HFFc6 (cell line): Measurements from ENCODE around the gene PLEKHN1. TPM values are rescaled to one million over a fixed set of nuclear protein-coding genes. Genes with fewer than 3 reads are reported as not detected.

Source experiments
- DNase-seq: peaks from one replicate; pipeline ENCODE4 v3.0.0-alpha.2; 2018
- H3K27ac Mint-ChIP-seq: 2 replicates; pipeline ENCODE4 v1.8.0; 2020; ENCODE audit warnings: mild to moderate bottlenecking, mixed read lengths
- H3K27me3 Mint-ChIP-seq: 2 replicates; pipeline ENCODE4 v1.8.0; 2021; ENCODE audit warnings: mild to moderate bottlenecking, moderate library complexity, mixed read lengths; ENCODE audit not compliant: insufficient read depth
- H3K36me3 Mint-ChIP-seq: 2 replicates; pipeline ENCODE4 v1.8.0; 2021; ENCODE audit warnings: low read depth, mixed read lengths
- H3K4me1 Mint-ChIP-seq: 2 replicates; pipeline ENCODE4 v1.8.0; 2020; ENCODE audit warnings: low read depth, mixed read lengths
- H3K4me3 Mint-ChIP-seq: 2 replicates; pipeline ENCODE4 v1.8.0; 2020; ENCODE audit warnings: mild to moderate bottlenecking, moderate library complexity, mixed read lengths
- H3K9me3 Mint-ChIP-seq: 2 replicates; pipeline ENCODE4 v1.8.0; 2020; ENCODE audit warnings: mild to moderate bottlenecking, mixed read lengths
- total RNA-seq, 6 experiments: library from RNA; stranded (reverse); fragmentation: NEBNext Ultra II Directional; extraction: Animal tissue kit (Norgen Biotek cat#: 25700); gene quantifications; 2 replicates in 1 of 6; 3 replicates in 5 of 6; pipeline ENCODE4 v1.2.3, GENCODE V29; 2021
- TF ChIP-seq, protein P1 (sequence below): fragments of 200-600 bp; sonication (generic); IDR thresholded peaks from 2 replicates; pipeline ENCODE4 v1.5.0; 2021; ENCODE audit warnings: antibody characterized with exemption, mild to moderate bottlenecking

Gene PLEKHN1
- total RNA-seq, 6 experiments from 2014 or later: 5.2 to 6.9 (median 6.0) TPM

- H3K36me3 Mint-ChIP-seq: no peaks in the 10 kb centered on the region; the same call in 1 of the 2 replicates
- no peak overlapping the region for H3K27ac Mint-ChIP-seq
- H3K9me3 Mint-ChIP-seq: no peaks in the 10 kb centered on the region
- H3K4me1 Mint-ChIP-seq: no peaks in the 10 kb centered on the region
- no peak for DNase-seq
- H3K27me3 Mint-ChIP-seq: no peaks in the 10 kb centered on the region
- TF ChIP-seq, protein P1, sequence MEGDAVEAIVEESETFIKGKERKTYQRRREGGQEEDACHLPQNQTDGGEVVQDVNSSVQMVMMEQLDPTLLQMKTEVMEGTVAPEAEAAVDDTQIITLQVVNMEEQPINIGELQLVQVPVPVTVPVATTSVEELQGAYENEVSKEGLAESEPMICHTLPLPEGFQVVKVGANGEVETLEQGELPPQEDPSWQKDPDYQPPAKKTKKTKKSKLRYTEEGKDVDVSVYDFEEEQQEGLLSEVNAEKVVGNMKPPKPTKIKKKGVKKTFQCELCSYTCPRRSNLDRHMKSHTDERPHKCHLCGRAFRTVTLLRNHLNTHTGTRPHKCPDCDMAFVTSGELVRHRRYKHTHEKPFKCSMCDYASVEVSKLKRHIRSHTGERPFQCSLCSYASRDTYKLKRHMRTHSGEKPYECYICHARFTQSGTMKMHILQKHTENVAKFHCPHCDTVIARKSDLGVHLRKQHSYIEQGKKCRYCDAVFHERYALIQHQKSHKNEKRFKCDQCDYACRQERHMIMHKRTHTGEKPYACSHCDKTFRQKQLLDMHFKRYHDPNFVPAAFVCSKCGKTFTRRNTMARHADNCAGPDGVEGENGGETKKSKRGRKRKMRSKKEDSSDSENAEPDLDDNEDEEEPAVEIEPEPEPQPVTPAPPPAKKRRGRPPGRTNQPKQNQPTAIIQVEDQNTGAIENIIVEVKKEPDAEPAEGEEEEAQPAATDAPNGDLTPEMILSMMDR: no peak
- peak overlapping the region; percentile 86; the same call in 1 of the 2 replicates for H3K4me3 Mint-ChIP-seq
Observed at GRCh38 chr1:967466-968343, 1.4 kb downstream of the PLEKHN1 start.

DNA sequence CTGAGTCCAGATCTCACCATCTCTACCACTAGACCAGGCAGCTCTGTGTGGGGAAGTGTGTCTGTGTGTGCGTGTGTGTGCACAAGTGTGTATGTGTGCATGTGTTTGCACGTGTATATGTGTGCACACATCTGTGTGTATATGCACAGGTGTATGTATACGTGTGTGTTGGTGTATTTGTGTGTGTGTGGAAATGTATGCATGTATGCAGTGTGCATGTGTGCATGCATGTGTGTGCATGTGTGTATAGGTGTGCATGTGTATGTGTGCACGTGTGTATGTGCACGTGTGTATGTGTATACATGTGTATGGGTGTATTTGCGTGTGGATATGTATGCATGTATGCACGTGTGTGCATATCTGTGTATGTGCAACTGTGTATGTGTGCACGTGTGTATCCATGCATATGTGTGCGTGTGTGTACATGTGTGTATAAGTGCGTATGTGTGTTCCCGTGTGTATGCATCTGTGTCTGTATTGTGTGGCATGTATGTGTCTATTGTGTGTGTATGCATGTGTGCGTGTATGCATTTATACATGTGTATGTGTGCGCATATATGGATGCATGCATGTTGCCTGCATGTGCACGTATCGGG is 3.1 kb downstream of the PLEKHN1 start:
- Mint-ChIP-seq H3K4me1 (no peaks in the 10 kb centered on the region), H3K27me3 (no peaks in the 10 kb centered on the region), H3K27ac (no peak overlapping the region), H3K4me3 (no peak overlapping the region), H3K36me3 (no peaks in the 10 kb centered on the region; the same call in 1 of the 2 replicates), H3K9me3 (no peaks in the 10 kb centered on the region)
- TF ChIP-seq, protein P1: no peak
- DNase-seq: no peak

DNA sequence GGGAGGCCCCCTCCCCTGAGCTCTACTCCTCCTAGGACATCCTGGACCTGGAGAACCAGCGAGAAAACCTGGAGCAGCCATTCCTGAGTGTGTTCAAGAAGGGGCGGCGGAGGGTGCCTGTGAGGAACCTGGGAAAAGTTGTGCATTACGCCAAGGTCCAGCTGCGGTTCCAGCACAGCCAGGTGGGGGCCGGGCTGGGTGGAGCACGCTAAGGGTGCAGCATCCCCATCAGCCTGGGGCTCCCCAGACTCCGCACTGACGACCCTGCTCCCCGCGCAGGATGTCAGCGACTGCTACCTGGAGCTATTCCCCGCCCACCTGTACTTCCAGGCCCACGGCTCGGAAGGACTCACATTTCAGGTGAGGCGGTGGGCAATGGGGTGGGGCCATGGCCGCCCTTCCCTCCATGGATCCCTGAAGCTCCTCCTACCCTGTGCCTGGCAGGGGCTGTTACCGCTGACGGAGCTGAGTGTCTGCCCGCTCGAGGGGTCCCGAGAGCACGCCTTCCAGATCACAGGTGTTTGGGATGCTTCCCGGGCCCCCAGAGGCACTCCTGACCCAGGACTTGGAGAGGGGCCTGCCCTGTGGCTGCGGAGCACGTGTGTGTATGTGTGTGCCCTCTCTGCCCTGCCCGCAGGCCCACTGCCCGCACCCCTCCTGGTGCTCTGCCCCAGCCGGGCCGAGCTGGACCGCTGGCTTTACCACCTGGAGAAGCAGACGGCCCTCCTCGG is 4.1 kb downstream of the PLEKHN1 start:
- DNase-seq: no peak
- no peak overlapping the region for H3K4me3 Mint-ChIP-seq
- no peaks in the 10 kb centered on the region for H3K9me3 Mint-ChIP-seq
- TF ChIP-seq, protein P1: no peak
- no peaks in the 10 kb centered on the region for H3K36me3 Mint-ChIP-seq
- H3K4me1 Mint-ChIP-seq: no peaks in the 10 kb centered on the region
- H3K27ac Mint-ChIP-seq: no peak overlapping the region
- H3K27me3 Mint-ChIP-seq: no peaks in the 10 kb centered on the region

DNA sequence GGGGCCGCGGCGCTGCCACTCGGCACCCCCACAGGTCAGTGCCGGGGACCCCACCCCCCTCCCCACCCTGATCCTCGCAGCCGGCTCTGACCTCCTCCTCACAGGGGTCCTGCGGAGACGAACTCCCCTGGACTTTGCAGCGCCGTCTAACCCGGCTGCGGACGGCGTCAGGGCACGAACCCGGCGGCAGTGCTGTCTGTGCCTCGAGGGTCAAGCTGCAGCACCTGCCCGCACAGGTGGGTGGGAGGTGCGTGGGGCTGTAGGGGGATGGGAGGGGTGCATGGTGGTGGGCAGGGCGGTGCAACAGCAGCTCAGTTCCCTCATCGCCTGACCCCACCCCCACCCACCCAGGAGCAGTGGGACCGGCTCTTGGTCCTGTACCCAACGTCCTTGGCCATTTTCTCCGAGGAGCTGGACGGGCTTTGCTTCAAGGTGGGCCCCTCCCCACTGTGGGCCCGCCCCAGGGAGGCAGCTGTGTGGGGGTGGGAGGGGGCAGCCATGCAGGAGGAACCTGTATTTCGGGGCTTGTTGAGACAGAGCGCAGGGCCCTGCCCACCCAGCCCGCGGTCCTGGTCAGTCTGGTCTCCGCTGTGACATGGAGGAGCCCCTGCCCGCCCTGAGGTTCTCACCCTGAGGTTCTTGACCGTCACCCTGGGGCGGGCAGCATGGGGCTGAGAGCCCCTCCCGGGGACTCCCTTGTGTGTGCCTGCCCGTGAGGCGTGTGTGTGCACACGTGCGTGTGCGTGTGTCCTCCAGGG is 4.9 kb downstream of the PLEKHN1 start:
- Mint-ChIP-seq H3K4me1 (no peaks in the 10 kb centered on the region), H3K36me3 (no peaks in the 10 kb centered on the region), H3K4me3 (no peak overlapping the region), H3K27ac (no peak overlapping the region), H3K27me3 (no peaks in the 10 kb centered on the region), H3K9me3 (no peaks in the 10 kb centered on the region)
- no peak for DNase-seq
- TF ChIP-seq, protein P1: no peak
